Vagina (tissue), 2 donors: ENCODE results near the gene QKI. TPM values are rescaled to one million over a fixed set of nuclear protein-coding genes. Genes with fewer than 3 reads are reported as not detected.

Experiments
- DNase-seq, 2 donors: peaks; one replicate each; pipeline ENCODE4 v3.0.0-alpha.2; 2017; ENCODE audit errors: extremely low spot score in 2 of 2
- H3K27ac ChIP-seq: fragments of 200-600 bp; sonication (generic); one replicate; pipeline ENCODE4 v1.5.1; 2019
- H3K27me3 ChIP-seq: fragments of 200-600 bp; sonication (generic); one replicate; pipeline ENCODE4 v1.5.1; 2019
- H3K36me3 ChIP-seq, 2 donors: fragments of 200-600 bp; sonication (generic); one replicate each; pipeline ENCODE4 v1.5.1; 2017 to 2019
- H3K4me1 ChIP-seq: fragments of 200-600 bp; sonication (generic); one replicate; pipeline ENCODE4 v1.5.1; 2019
- H3K4me3 ChIP-seq, 2 donors: fragments of 200-600 bp; sonication (generic); 1 replicate in 1 of 2; 2 replicates in 1 of 2; pipeline ENCODE4 v1.5.1; 2016 to 2019
- H3K9me3 ChIP-seq: fragments of 200-600 bp; sonication (generic); one replicate; pipeline ENCODE4 v1.5.1; 2019
- POLR2A ChIP-seq, 2 donors: fragments of 450-650 bp; IDR thresholded peaks; one replicate each; pipeline ENCODE4 v1.6.1; 2017; ENCODE audit warnings: antibody characterized with exemption in 2 of 2, mild to moderate bottlenecking in 2 of 2, moderate library complexity in 2 of 2
- POLR2AphosphoS5 ChIP-seq, 2 donors: sonication (generic); formaldehyde crosslinking; IDR thresholded peaks; one replicate each; pipeline ENCODE4 v1.9.0; 2017; ENCODE audit warnings: antibody characterized with exemption in 2 of 2, mild to moderate bottlenecking in 2 of 2, low read depth in 1 of 2; ENCODE audit not compliant: insufficient read depth in 1 of 2
- intact Hi-C: fragments of 100-400 bp; cut with DNase I; formaldehyde crosslinking; loops from one replicate; pipeline ENCODE4 v1.15.1; 2023
- total RNA-seq: library from RNA; depleted of rRNA; stranded (reverse); fragments of >200 nt; gene quantifications from one replicate; pipeline ENCODE4 v1.2.3, GENCODE V29; 2016
- TF ChIP-seq, protein P1 (sequence below), 3 experiments: fragments of 450-650 bp in 2 of 3; fragments of 200-600 bp in 1 of 3; sonication (generic) in 1 of 3; IDR thresholded peaks; one replicate each; pipeline ENCODE4 v1.5.1; 2017 to 2019; ENCODE audit warnings: antibody characterized with exemption in 3 of 3, mild to moderate bottlenecking in 2 of 3, moderate library complexity in 2 of 3

The QKI gene
- total RNA-seq, 1 donor from 2014 or later, result 142 TPM

GRCh38 chr6:163415620-163416556, 1.4 kb downstream of the QKI start:
- Histone ChIP-seq H3K27ac (peak overlapping the region; percentile 98), H3K27me3 (no peaks in the 10 kb centered on the region), H3K4me1 (peaks cover 50% of the 10 kb centered on the region), H3K9me3 (no peaks in the 10 kb centered on the region), H3K4me3 (peak overlapping the region; percentile 79 to 88), H3K36me3 (no peaks in the 10 kb centered on the region)
- intact Hi-C loops, result no loop called here
- TF ChIP-seq POLR2A (IDR thresholded peaks at IDR 0.05) (no peak), POLR2AphosphoS5 (IDR thresholded peaks at IDR 0.05; ENCODE audit: insufficient read depth in 1 of 2, low read depth in 1 of 2) (no peak)
- TF ChIP-seq, protein P1, sequence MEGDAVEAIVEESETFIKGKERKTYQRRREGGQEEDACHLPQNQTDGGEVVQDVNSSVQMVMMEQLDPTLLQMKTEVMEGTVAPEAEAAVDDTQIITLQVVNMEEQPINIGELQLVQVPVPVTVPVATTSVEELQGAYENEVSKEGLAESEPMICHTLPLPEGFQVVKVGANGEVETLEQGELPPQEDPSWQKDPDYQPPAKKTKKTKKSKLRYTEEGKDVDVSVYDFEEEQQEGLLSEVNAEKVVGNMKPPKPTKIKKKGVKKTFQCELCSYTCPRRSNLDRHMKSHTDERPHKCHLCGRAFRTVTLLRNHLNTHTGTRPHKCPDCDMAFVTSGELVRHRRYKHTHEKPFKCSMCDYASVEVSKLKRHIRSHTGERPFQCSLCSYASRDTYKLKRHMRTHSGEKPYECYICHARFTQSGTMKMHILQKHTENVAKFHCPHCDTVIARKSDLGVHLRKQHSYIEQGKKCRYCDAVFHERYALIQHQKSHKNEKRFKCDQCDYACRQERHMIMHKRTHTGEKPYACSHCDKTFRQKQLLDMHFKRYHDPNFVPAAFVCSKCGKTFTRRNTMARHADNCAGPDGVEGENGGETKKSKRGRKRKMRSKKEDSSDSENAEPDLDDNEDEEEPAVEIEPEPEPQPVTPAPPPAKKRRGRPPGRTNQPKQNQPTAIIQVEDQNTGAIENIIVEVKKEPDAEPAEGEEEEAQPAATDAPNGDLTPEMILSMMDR (IDR thresholded peaks at IDR 0.05), result no peak
- no peak for DNase-seq

GRCh38 chr6:163416557-163417253, 2.2 kb downstream of the QKI start:
- H3K4me3 ChIP-seq, result peak overlapping the region; percentile 79 to 88
- no peaks in the 10 kb centered on the region for H3K36me3 ChIP-seq
- H3K9me3 ChIP-seq, result no peaks in the 10 kb centered on the region
- TF ChIP-seq, protein P1 (IDR thresholded peaks at IDR 0.05), result peak in 2 of 3 experiments; percentile 55 to 56
- no peak for TF ChIP-seq POLR2A (IDR thresholded peaks at IDR 0.05)
- TF ChIP-seq POLR2AphosphoS5 (IDR thresholded peaks at IDR 0.05; ENCODE audit: insufficient read depth in 1 of 2, low read depth in 1 of 2), result peak in 1 of 2 donors; percentile 91
- peaks cover 59% of the 10 kb centered on the region for H3K4me1 ChIP-seq
- DNase-seq, result no peak
- peak overlapping the region; percentile 98 for H3K27ac ChIP-seq
- H3K27me3 ChIP-seq, result no peaks in the 10 kb centered on the region
- intact Hi-C loops, result no loop called here

DNA sequence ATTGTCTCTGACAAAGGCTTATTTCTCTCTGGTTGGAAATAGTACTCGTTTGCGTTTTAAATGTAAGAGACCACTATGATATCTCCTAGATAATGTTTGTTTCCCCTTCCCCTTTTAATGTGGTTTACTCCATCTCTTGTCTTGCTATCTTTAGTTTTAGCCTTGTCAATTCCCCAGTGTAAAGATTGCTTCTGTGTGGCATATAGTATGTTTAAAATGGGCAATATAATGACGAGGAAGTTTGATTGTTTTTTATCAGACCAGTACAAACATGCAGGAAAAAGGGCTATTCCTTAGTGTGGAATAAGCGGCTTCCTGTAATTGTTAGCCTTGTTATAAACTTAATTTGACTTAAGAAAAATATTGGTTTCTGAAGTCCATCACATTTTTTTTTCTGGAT, 3.1 kb downstream of the QKI start:
- no peaks in the 10 kb centered on the region for H3K9me3 ChIP-seq
- peak overlapping the region; percentile 11 to 79 for H3K4me3 ChIP-seq
- peaks cover 60% of the 10 kb centered on the region for H3K4me1 ChIP-seq
- peak in 1 of 2 donors; percentile 52 for TF ChIP-seq POLR2AphosphoS5 (IDR thresholded peaks at IDR 0.05; ENCODE audit: insufficient read depth in 1 of 2, low read depth in 1 of 2)
- TF ChIP-seq POLR2A (IDR thresholded peaks at IDR 0.05), result no peak
- TF ChIP-seq, protein P1 (IDR thresholded peaks at IDR 0.05), result no peak
- H3K27me3 ChIP-seq, result no peaks in the 10 kb centered on the region
- H3K27ac ChIP-seq, result peak overlapping the region; percentile 98
- H3K36me3 ChIP-seq, result no peaks in the 10 kb centered on the region
- intact Hi-C loops, result no loop called here
- DNase-seq, result no peak

GRCh38 chr6:163418311-163419029, 4.0 kb downstream of the QKI start:
- Histone ChIP-seq H3K27me3 (no peaks in the 10 kb centered on the region), H3K9me3 (no peaks in the 10 kb centered on the region), H3K4me1 (peaks cover 63% of the 10 kb centered on the region), H3K36me3 (no peaks in the 10 kb centered on the region), H3K27ac (peak overlapping the region; percentile 98), H3K4me3 (peak overlapping the region; percentile 30 to 79)
- no peak for DNase-seq
- intact Hi-C loops, result no loop called here
- TF ChIP-seq POLR2AphosphoS5 (IDR thresholded peaks at IDR 0.05; ENCODE audit: insufficient read depth in 1 of 2, low read depth in 1 of 2) (no peak), POLR2A (IDR thresholded peaks at IDR 0.05) (no peak)
- TF ChIP-seq, protein P1 (IDR thresholded peaks at IDR 0.05), result no peak
